HG03378 (cell line): ENCODE data around the gene ODAD3.

Source experiments
- ATAC-seq: cut with Tn5 transposase; IDR thresholded peaks from one replicate; pipeline ENCODE4 v1.9.1; 2021; ENCODE audit warnings: mild to moderate bottlenecking, moderate library complexity; ENCODE audit not compliant: unreplicated experiment

ODAD3 gene

GRCh38 chr19:11378319-11379189, 56.4 kb downstream of the ODAD3 start:
- no peak for ATAC-seq

GRCh38 chr19:11377756-11378155, 57.2 kb downstream of the ODAD3 start:
- ATAC-seq = no peak

- no peak for ATAC-seq
Measured at GRCh38 chr19:11377237-11377636, 57.7 kb downstream of the ODAD3 start.

- ATAC-seq = no peak
Measured at GRCh38 chr19:11375143-11375948, 59.6 kb downstream of the ODAD3 start.

GRCh38 chr19:11374433-11375142, 60.3 kb downstream of the ODAD3 start, which contains the start of gene SWSAP1:
TSS of gene SWSAP1 (plus strand) at chr19:11374666. CDS start at chr19:11374681, 15 bp downstream.
- peak; percentile 86 for ATAC-seq

- no peak for ATAC-seq
Measured at GRCh38 chr19:11373885-11374432, 61.0 kb downstream of the ODAD3 start.

- no peak for ATAC-seq
Measured at GRCh38 chr19:11373166-11373884, 61.6 kb downstream of the ODAD3 start.

- no peak for ATAC-seq
Measured at GRCh38 chr19:11370744-11371143, 64.2 kb downstream of the ODAD3 start.
